ENCODE results near the gene GRIN2B. TPM values are rescaled to one million over a fixed set of nuclear protein-coding genes. Genes with fewer than 3 reads are reported as not detected.

The GRIN2B gene
- total RNA-seq, 1 donor from 2014 or later, result under 0.01 TPM

GRCh38 chr12:13980538-13981295, 685 bp downstream of the GRIN2B start:
- Histone ChIP-seq H3K36me3 (ENCODE audit: control insufficient read depth in 3 of 3, insufficient read depth in 3 of 3, low read length in 3 of 3) (no peaks in the 10 kb centered on the region), H3K27me3 (ENCODE audit: control insufficient read depth in 3 of 3, insufficient read depth in 3 of 3, low read length in 3 of 3) (peaks cover 30 to 48% (median 43%) of the 10 kb centered on the region in 3 donors), H3K4me3 (ENCODE audit: low read length in 3 of 3) (peak overlapping the region; percentile 13 to 38 (median 25)), H3K4me1 (ENCODE audit: control insufficient read depth in 3 of 3, insufficient read depth in 3 of 3, low read length in 3 of 3) (peaks cover 0 to 9% (median 9%) of the 10 kb centered on the region in 3 donors), H3K9me3 (ENCODE audit: control insufficient read depth in 3 of 3, low read length in 3 of 3) (no peaks in the 10 kb centered on the region), H3K27ac (ENCODE audit: low read depth, low read length) (no peak overlapping the region), H3K9ac (ENCODE audit: low read depth in 1 of 3, low read length in 3 of 3) (peak overlapping the region in 1 of 3 donors; percentile 25)

GRCh38 chr12:13979772-13980378, 1.5 kb downstream of the GRIN2B start:
- Histone ChIP-seq H3K27ac (ENCODE audit: low read depth, low read length) (no peak overlapping the region), H3K36me3 (ENCODE audit: control insufficient read depth in 3 of 3, insufficient read depth in 3 of 3, low read length in 3 of 3) (no peaks in the 10 kb centered on the region), H3K4me3 (ENCODE audit: low read length in 3 of 3) (no peak overlapping the region), H3K4me1 (ENCODE audit: control insufficient read depth in 3 of 3, insufficient read depth in 3 of 3, low read length in 3 of 3) (peaks cover 0 to 9% (median 9%) of the 10 kb centered on the region in 3 donors), H3K27me3 (ENCODE audit: control insufficient read depth in 3 of 3, insufficient read depth in 3 of 3, low read length in 3 of 3) (peaks cover 30 to 50% (median 43%) of the 10 kb centered on the region in 3 donors), H3K9me3 (ENCODE audit: control insufficient read depth in 3 of 3, low read length in 3 of 3) (no peaks in the 10 kb centered on the region), H3K9ac (ENCODE audit: low read depth in 1 of 3, low read length in 3 of 3) (no peak overlapping the region)

- Histone ChIP-seq H3K4me3 (ENCODE audit: low read length in 3 of 3) (no peak overlapping the region), H3K27me3 (ENCODE audit: control insufficient read depth in 3 of 3, insufficient read depth in 3 of 3, low read length in 3 of 3) (peaks cover 30 to 46% (median 43%) of the 10 kb centered on the region in 3 donors), H3K9ac (ENCODE audit: low read depth in 1 of 3, low read length in 3 of 3) (no peak overlapping the region), H3K9me3 (ENCODE audit: control insufficient read depth in 3 of 3, low read length in 3 of 3) (no peaks in the 10 kb centered on the region), H3K36me3 (ENCODE audit: control insufficient read depth in 3 of 3, insufficient read depth in 3 of 3, low read length in 3 of 3) (no peaks in the 10 kb centered on the region), H3K4me1 (ENCODE audit: control insufficient read depth in 3 of 3, insufficient read depth in 3 of 3, low read length in 3 of 3) (peaks cover 0 to 9% (median 9%) of the 10 kb centered on the region in 3 donors), H3K27ac (ENCODE audit: low read depth, low read length) (no peak overlapping the region)
Observed at GRCh38 chr12:13978876-13979275, 2.5 kb downstream of the GRIN2B start.

- no peak overlapping the region for H3K27ac ChIP-seq (ENCODE audit: low read depth, low read length)
- no peaks in the 10 kb centered on the region for H3K9me3 ChIP-seq (ENCODE audit: control insufficient read depth in 3 of 3, low read length in 3 of 3)
- peaks cover 0 to 9% (median 9%) of the 10 kb centered on the region in 3 donors for H3K4me1 ChIP-seq (ENCODE audit: control insufficient read depth in 3 of 3, insufficient read depth in 3 of 3, low read length in 3 of 3)
- peaks cover 25 to 37% (median 29%) of the 10 kb centered on the region in 3 donors for H3K27me3 ChIP-seq (ENCODE audit: control insufficient read depth in 3 of 3, insufficient read depth in 3 of 3, low read length in 3 of 3)
- no peak overlapping the region for H3K4me3 ChIP-seq (ENCODE audit: low read length in 3 of 3)
- no peak overlapping the region for H3K9ac ChIP-seq (ENCODE audit: low read depth in 1 of 3, low read length in 3 of 3)
- H3K36me3 ChIP-seq (ENCODE audit: control insufficient read depth in 3 of 3, insufficient read depth in 3 of 3, low read length in 3 of 3), result no peaks in the 10 kb centered on the region
Observed at GRCh38 chr12:13976880-13977279, 4.5 kb downstream of the GRIN2B start.

GRCh38 chr12:13976028-13976584, 5.3 kb downstream of the GRIN2B start:
- Histone ChIP-seq H3K4me1 (ENCODE audit: control insufficient read depth in 3 of 3, insufficient read depth in 3 of 3, low read length in 3 of 3) (peaks cover 0 to 7% (median 6%) of the 10 kb centered on the region in 3 donors), H3K27me3 (ENCODE audit: control insufficient read depth in 3 of 3, insufficient read depth in 3 of 3, low read length in 3 of 3) (peaks cover 22 to 30% (median 25%) of the 10 kb centered on the region in 3 donors), H3K9ac (ENCODE audit: low read depth in 1 of 3, low read length in 3 of 3) (no peak overlapping the region), H3K9me3 (ENCODE audit: control insufficient read depth in 3 of 3, low read length in 3 of 3) (no peaks in the 10 kb centered on the region), H3K4me3 (ENCODE audit: low read length in 3 of 3) (no peak overlapping the region), H3K36me3 (ENCODE audit: control insufficient read depth in 3 of 3, insufficient read depth in 3 of 3, low read length in 3 of 3) (no peaks in the 10 kb centered on the region), H3K27ac (ENCODE audit: low read depth, low read length) (no peak overlapping the region)

- no peaks in the 10 kb centered on the region for H3K36me3 ChIP-seq (ENCODE audit: control insufficient read depth in 3 of 3, insufficient read depth in 3 of 3, low read length in 3 of 3)
- peaks cover 7 to 14% (median 7%) of the 10 kb centered on the region in 3 donors for H3K27me3 ChIP-seq (ENCODE audit: control insufficient read depth in 3 of 3, insufficient read depth in 3 of 3, low read length in 3 of 3)
- no peaks in the 10 kb centered on the region for H3K9me3 ChIP-seq (ENCODE audit: control insufficient read depth in 3 of 3, low read length in 3 of 3)
Observed at GRCh38 chr12:13973996-13974395, 7.4 kb downstream of the GRIN2B start.

GRCh38 chr12:13970803-13971202, 10.6 kb downstream of the GRIN2B start:
- H3K4me1 ChIP-seq (ENCODE audit: control insufficient read depth in 3 of 3, insufficient read depth in 3 of 3, low read length in 3 of 3), result no peaks in the 10 kb centered on the region
- no peaks in the 10 kb centered on the region for H3K9me3 ChIP-seq (ENCODE audit: control insufficient read depth in 3 of 3, low read length in 3 of 3)
- no peak overlapping the region for H3K4me3 ChIP-seq (ENCODE audit: low read length in 3 of 3)
- no peak overlapping the region for H3K9ac ChIP-seq (ENCODE audit: low read depth in 1 of 3, low read length in 3 of 3)
- peaks cover 0 to 2% (median 0%) of the 10 kb centered on the region in 3 donors for H3K27me3 ChIP-seq (ENCODE audit: control insufficient read depth in 3 of 3, insufficient read depth in 3 of 3, low read length in 3 of 3)
- no peak overlapping the region for H3K27ac ChIP-seq (ENCODE audit: low read depth, low read length)
- H3K36me3 ChIP-seq (ENCODE audit: control insufficient read depth in 3 of 3, insufficient read depth in 3 of 3, low read length in 3 of 3), result no peaks in the 10 kb centered on the region

More at GRCh38 chr12:13973996-13974395, 7.4 kb downstream of the GRIN2B start:
- H3K27ac ChIP-seq (ENCODE audit: low read depth, low read length), result no peak overlapping the region
- H3K4me1 ChIP-seq (ENCODE audit: control insufficient read depth in 3 of 3, insufficient read depth in 3 of 3, low read length in 3 of 3), result no peaks in the 10 kb centered on the region
- no peak overlapping the region for H3K9ac ChIP-seq (ENCODE audit: low read depth in 1 of 3, low read length in 3 of 3)
- no peak overlapping the region for H3K4me3 ChIP-seq (ENCODE audit: low read length in 3 of 3)

- Histone ChIP-seq H3K36me3 (ENCODE audit: control insufficient read depth in 3 of 3, insufficient read depth in 3 of 3, low read length in 3 of 3) (no peaks in the 10 kb centered on the region), H3K27me3 (ENCODE audit: control insufficient read depth in 3 of 3, insufficient read depth in 3 of 3, low read length in 3 of 3) (peaks cover 0 to 10% (median 0%) of the 10 kb centered on the region in 3 donors), H3K9ac (ENCODE audit: low read depth in 1 of 3, low read length in 3 of 3) (no peak overlapping the region), H3K27ac (ENCODE audit: low read depth, low read length) (no peak overlapping the region), H3K4me1 (ENCODE audit: control insufficient read depth in 3 of 3, insufficient read depth in 3 of 3, low read length in 3 of 3) (no peaks in the 10 kb centered on the region), H3K9me3 (ENCODE audit: control insufficient read depth in 3 of 3, low read length in 3 of 3) (no peaks in the 10 kb centered on the region), H3K4me3 (ENCODE audit: low read length in 3 of 3) (no peak overlapping the region)
Observed at GRCh38 chr12:13968281-13968680, 13.1 kb downstream of the GRIN2B start.

GRCh38 chr12:13964666-13965065, 16.7 kb downstream of the GRIN2B start:
- no peak overlapping the region for H3K9ac ChIP-seq (ENCODE audit: low read depth in 1 of 3, low read length in 3 of 3)
- no peaks in the 10 kb centered on the region for H3K9me3 ChIP-seq (ENCODE audit: control insufficient read depth in 3 of 3, low read length in 3 of 3)
- peaks cover 2 to 21% (median 9%) of the 10 kb centered on the region in 3 donors for H3K27me3 ChIP-seq (ENCODE audit: control insufficient read depth in 3 of 3, insufficient read depth in 3 of 3, low read length in 3 of 3)
- H3K4me1 ChIP-seq (ENCODE audit: control insufficient read depth in 3 of 3, insufficient read depth in 3 of 3, low read length in 3 of 3), result no peaks in the 10 kb centered on the region
- H3K4me3 ChIP-seq (ENCODE audit: low read length in 3 of 3), result no peak overlapping the region
- no peaks in the 10 kb centered on the region for H3K36me3 ChIP-seq (ENCODE audit: control insufficient read depth in 3 of 3, insufficient read depth in 3 of 3, low read length in 3 of 3)
- H3K27ac ChIP-seq (ENCODE audit: low read depth, low read length), result no peak overlapping the region

- no peak overlapping the region for H3K9ac ChIP-seq (ENCODE audit: low read depth in 1 of 3, low read length in 3 of 3)
- no peaks in the 10 kb centered on the region for H3K9me3 ChIP-seq (ENCODE audit: control insufficient read depth in 3 of 3, low read length in 3 of 3)
- no peaks in the 10 kb centered on the region for H3K36me3 ChIP-seq (ENCODE audit: control insufficient read depth in 3 of 3, insufficient read depth in 3 of 3, low read length in 3 of 3)
- no peak overlapping the region for H3K27ac ChIP-seq (ENCODE audit: low read depth, low read length)
- no peaks in the 10 kb centered on the region for H3K4me1 ChIP-seq (ENCODE audit: control insufficient read depth in 3 of 3, insufficient read depth in 3 of 3, low read length in 3 of 3)
- H3K27me3 ChIP-seq (ENCODE audit: control insufficient read depth in 3 of 3, insufficient read depth in 3 of 3, low read length in 3 of 3), result peaks cover 6 to 31% (median 9%) of the 10 kb centered on the region in 3 donors
- no peak overlapping the region for H3K4me3 ChIP-seq (ENCODE audit: low read length in 3 of 3)
Observed at GRCh38 chr12:13962699-13963098, 18.7 kb downstream of the GRIN2B start.

Measured in skeletal muscle tissue (tissue), 4 donors.